GM10847 (cell line): Measurements from ENCODE around the gene CUX1.

Source experiments
- POLR2A ChIP-seq: IDR thresholded peaks from 2 replicates; pipeline ENCODE4 v1.6.1; 2011; ENCODE audit not compliant: insufficient read length; ENCODE audit errors: extremely low read depth

The CUX1 gene

DNA sequence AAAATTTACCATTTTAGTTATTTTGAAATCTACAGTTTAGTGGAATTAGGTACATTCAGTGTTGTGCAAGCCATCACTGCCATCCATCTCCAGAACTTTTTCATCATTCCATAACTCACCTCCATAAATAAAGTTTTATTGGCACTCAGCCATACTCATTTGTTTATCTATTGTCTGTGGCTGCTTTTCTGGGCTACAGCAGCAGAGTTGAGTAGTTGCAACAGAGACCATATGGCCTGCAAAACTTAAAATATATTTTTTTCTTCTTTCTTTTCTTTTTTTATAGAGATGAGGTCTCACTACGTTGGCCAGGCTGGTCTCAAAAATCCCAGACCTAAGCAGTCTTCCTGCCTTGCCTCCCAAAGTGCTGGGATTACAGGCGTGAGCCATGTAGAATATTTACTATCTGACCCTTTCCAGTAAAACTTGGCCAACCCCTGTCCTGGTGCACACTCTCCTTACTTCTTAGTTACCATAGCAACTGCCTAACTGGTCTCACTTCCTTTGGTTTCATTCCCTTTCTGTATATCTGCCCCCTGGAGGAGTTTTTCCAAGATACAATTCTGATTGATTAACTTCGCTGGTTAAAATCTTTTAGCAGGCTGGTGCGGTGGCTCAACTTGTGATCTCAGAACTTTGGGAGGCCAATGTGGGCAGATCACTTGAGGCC lies 133.2 kb downstream of the CUX1 start:
- TF ChIP-seq POLR2A = no peak

DNA sequence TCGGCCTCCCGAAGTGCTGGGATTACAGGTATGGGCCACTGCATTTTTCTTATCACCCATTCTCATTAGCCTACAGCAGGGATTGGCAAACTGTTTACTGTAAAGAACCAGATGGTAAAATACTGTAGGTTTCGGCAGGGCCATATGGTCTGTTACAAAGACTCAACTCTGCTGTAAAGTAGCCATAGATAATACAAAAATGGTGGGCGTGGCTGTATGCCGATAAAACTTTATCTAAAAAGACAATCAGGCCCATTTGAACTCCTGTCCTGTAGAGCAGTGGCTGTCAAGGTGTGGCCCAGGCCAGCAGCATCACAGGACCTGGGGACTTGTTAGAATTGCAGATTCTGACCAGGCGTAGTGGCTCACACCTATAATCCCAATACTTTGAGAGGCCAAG lies 134.3 kb downstream of the CUX1 start:
- no peak for TF ChIP-seq POLR2A

DNA sequence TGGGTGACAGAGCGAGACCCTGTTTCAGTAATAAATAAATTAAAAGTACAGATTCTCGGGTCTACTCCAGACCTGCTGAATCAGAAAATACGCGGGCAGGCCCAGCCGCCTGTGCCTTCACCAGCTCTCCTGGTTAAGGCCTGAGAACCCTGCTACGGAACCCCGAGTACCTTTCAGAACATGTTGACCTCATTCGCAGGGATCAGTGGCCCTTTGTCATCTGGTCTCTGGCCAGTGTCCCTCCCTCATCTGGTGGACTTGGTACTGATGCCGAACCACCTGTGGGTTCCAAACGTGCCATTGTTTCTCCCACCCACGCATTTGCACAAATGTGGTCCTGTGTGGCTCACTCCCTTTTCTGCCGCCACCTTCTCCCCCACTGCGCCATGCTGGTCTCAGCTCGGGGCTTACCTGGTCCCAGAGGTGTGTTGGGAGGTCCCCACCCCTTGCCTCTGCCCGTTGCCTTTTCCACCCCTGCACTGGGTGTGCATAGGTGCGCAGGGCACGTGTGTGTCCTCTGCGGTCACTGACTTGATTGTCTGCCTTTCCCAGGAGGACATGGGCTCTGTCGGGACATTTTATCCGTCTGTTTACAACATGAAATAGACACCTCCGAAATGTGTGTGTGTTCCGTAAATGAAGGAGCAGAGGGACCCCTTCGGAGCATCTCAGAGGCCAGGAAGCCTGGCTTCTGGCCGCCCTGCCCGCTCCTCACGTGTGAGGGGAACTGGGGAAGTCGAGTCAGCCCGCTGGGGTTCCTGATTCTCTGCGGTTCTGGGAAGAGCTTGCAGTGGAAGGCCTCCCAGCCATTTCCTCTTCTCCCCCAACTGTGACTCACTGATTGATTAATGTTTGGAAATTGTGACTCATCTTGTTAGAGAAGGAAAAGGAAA lies 135.2 kb downstream of the CUX1 start:
- TF ChIP-seq POLR2A = no peak

DNA sequence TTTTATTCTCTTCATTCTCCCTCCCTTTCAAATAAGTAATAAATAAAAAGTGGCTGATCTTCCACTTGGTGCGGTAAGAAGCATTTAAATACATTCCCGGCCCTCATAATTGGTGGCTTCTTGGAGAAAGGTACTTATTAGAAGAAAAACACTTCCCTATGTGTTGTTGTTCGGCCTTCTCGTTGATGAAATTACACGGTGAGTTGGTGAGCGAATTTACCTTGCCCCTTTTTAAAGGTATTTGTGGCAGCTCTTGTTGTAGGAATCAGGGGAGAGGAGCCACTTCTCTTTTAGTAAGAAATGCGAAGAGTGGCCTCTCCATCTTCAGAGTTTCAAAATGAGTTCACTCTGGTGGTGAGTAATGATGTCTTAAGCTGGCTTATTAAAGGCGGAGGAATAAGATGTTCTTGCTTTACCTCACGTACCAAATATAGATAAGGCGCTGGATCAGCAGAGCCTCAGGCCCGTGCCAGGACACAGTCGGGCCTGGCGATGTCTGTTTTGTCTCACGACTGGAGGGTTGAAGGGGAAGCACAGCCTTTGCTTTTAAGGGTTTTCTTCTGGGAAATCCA lies 135.9 kb downstream of the CUX1 start:
- TF ChIP-seq POLR2A = no peak

DNA sequence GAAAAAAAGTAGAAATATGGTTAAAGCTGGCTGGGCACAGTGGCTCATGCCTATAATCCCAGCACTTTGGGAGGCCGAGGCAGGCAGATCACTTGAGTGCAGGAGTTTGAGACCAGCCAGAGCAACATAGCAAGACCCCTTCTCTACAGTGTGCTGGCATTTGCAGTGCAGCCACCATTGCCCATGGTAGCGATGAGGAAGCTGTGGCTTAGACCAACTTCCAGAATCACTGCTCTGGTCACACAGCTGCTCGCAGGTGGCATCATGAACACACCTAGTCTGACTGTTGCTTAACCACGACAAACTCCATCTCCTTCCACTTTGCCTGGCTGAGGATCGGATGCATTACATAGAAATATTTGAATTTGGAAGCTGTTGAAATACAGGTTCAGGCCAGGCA lies 137.1 kb downstream of the CUX1 start:
- TF ChIP-seq POLR2A = no peak

DNA sequence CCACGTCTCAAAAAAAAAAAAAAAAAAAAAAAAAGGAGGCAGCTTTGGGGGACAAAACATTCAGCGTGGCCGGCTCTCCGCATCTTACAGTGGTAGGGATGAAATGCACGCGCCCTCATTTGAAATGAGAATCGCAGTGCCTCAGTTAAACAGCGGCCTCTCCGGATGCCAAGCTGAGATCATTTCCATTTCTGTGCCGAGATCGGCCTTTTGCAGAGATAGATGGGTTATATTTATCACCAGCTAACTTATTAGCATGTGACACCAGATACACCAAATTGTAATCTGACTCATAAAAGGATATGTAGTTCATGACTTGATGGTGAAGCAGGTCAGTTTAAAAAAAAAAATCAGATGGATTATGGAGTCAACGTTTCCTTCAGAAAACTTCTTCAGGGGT lies 138.7 kb downstream of the CUX1 start:
- no peak for TF ChIP-seq POLR2A

DNA sequence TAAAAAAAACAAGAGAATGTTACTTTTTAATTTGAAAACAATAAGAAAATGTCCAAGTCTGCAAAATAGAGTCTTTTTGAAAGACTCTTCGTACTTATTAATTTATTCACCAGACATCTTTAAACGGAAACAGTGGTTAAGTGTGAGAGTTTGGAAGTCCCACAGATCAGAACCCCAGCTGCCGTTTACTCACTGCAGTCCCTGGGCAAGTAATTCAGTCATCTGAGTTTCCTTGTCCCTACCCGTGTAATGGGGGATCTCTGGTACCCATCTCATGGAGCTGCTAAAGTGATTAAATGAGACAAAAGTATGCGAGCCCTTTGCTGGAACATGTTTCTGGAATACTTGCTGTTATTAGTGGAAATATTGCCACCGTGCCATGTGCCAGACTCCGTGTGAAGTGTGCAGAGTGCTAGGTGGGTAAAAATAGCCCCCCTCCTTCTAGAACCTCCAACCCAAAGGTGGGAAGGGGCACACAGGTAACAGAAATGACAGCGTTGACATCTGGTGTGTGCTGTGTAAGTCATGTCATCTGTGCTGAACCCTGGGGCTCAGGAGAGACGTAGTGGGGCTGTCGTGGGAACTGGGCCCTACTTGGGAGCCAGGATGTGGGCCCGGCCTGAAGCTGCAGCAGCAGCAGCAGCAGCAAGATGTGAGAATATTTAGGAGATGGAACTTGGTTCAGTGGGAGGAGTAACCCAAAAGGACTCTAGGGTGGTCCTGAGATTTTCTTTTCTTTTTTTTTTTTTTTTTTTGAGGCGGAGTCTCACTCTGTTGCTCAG lies 140.5 kb downstream of the CUX1 start:
- no peak for TF ChIP-seq POLR2A

DNA sequence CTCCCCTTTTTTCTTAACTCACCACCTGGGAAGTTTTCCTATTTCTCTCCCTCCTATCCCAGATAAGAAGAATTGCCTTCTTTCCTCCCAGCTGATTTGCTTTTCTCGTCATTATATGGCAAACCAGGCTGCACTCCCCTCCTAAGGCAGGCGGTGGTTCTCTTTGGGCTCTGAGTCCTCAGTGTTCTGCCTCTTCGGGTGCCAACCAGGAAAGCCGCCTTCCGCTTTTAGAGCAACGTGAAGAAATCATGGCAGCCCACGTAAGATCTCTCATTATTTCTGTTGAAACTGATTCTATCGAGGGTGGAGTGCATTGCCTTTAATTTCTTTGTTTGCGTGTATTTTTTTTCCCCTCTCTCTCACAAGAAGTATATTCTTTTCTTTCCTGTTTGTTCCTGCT lies 141.9 kb downstream of the CUX1 start:
- no peak for TF ChIP-seq POLR2A

DNA sequence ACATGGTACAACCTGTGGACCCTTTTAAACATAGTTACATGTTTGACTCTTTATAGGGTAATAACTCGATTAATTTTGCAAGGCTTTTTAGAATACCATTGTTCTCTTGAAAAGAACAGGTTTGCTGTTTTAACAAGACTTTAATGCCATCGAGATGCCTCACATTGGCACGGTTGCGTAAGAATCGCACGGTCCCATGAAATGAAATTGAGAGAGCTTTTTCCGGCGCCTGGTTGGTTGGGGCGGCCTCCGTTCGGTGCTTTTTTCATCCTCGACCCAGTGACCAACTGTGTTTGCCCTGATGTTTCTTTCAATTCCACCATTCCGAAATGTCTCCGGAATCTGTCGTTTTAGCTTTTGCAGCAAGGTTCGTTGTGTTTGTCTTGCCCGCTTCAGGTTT lies 142.4 kb downstream of the CUX1 start:
- TF ChIP-seq POLR2A = no peak

DNA sequence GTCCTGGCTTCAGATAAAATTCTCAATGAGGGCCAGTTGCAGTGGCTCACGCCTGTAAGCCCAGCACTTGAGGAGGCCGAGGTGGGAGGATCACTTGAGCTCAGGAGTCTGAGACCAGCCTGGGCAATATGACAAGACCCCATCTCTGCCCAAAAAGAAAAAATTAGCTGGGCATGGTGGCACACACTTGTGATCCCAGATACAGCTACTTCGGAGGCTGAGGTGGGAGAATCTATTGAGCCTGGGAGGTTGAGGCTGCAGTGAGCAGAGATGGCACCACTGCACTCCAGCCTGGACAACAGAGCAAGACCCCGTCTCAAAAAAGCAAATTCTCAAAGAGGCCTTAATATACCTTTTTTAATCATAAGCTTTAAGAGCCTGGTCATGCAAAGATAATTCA lies 142.9 kb downstream of the CUX1 start:
- no peak for TF ChIP-seq POLR2A

DNA sequence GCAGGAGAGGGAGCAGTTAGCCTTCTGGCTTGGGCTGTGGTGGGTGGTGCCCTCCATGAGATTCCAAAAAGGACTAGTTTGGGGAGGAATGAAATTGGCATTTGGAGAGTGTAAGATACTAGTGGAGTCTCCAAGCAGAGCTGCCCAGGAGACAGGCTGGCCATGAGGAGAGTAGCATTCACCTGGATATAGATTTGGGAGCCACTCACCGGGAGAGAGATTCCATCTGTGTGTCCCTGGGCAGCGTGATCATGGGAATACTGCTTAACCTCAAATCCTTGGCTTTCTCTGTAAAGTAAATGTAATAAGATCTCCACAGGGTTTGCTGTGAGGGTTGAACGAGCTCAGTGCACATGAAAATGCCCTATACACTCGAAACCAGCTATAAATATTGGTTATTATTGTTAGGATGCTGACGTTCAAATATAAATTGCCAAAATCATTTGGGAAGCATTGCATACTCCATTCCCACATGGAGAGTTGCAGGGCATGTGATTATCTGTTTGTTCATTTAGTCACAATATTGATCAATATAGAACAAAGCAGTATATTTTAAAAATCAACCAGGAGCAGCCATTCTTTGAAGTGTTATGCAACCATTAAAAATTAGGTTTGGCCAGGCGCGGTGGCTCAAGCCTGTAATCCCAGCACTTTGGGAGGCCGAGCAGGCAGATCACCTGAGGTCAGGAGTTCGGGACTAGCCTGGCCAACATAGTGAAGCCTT lies 143.7 kb downstream of the CUX1 start:
- TF ChIP-seq POLR2A = no peak

DNA sequence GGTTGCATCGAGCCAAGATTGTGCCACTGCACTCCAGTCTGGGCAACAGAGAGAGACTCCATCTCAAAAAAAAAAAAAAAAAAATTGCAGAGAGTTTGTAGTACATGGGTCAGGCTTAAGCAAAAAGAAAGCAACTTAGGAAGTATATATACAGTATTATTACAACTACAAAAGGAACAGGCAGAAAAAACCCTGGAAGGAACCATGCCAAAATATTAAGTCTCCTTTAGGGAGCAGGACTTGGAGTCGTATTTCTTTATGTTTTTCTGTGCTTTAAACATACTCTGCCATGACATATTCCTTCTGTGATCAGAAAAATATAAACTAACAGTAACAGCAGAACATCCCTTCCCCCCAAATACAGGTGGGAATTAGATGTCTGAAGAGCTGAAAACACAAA lies 144.4 kb downstream of the CUX1 start:
- TF ChIP-seq POLR2A = no peak

DNA sequence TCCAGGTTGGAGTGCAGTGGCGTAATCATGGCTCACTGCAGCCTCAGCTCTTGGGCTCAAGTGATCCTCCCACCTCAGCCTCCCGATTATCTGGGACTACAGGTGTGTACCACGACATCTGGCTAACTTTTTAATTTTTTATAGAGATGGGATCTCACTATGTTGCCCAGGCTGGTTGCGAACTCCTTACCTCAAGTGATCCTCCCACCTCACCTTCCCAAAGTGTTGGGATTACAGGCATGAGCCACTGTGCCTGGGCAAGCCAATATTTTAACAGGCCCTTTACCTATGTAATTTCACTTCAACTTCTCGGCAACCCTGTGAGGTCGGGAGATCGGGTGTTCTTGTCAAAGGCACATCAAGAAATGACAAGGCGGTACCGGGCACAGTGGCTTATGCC lies 146.3 kb downstream of the CUX1 start:
- TF ChIP-seq POLR2A = no peak

DNA sequence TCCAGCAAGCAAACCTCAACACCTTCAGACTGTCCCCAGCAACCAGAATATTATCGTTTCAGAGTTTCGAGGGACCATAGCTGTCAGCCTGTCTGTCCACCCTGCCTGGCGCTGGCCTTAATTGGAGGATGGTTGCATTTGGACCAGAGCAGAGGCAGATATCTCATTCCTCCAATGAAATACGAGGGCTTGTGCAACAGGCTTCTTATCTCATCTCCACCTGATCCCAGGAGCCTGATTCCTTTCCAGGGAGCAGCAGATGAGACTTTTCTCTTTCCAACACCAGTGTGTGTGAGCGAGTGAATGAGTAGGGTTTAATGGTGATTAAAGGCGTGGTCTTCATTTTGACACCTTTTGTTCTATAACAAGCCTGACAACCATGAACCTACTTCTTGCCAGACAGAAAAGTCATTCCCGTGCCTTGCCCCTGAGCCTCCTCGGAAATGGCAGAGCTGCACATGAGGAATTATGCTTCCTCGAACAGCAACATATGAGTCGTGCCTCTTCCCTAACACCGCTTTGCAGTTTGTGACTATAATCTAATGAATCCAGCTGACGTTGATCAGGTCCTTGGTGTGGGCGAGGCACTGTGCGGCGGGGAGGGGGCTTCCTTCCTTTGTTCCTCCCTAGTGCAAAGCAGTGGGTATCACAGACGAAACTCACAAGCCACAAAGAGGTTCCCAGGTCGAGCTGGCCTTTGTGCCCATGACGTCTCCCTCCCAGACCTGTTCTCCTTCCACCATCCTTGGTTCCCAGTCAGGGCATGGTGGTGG lies 147.4 kb downstream of the CUX1 start:
- no peak for TF ChIP-seq POLR2A
